HepG2 (cell line): ENCODE data around the gene PRMT7. TPM values are rescaled to one million over a fixed set of nuclear protein-coding genes. Genes with fewer than 3 reads are reported as not detected.
A peak's percentile ranks its signal among the peaks of the same experiment; 100 is the strongest.

Experiments used
- EED ChIP-seq: sonication (generic); formaldehyde crosslinking; IDR thresholded peaks from 2 replicates; pipeline ENCODE4 v1.5.0; 2020; ENCODE audit warnings: mild to moderate bottlenecking, missing genetic modification reagents
- FOXP1 ChIP-seq, 2 experiments: fragments of 450-650 bp in 1 of 2; IDR thresholded peaks; 2 replicates each; pipeline ENCODE4 v1.6.1; 2017 to 2018; ENCODE audit warnings: antibody characterized with exemption in 1 of 2
- HES4 ChIP-seq: sonication (generic); formaldehyde crosslinking; IDR thresholded peaks from 2 replicates; pipeline ENCODE4 v1.9.0; 2021; ENCODE audit warnings: mild to moderate bottlenecking, missing genetic modification reagents, borderline replicate concordance
- HNF4G ChIP-seq, 2 experiments: sonication (generic) in 1 of 2; formaldehyde crosslinking in 1 of 2; IDR thresholded peaks; 2 replicates each; pipeline versions ENCODE4 v1.4.0 to v1.6.1; 2011 to 2020; ENCODE audit warnings: borderline replicate concordance in 2 of 2, low read depth in 2 of 2, mild to moderate bottlenecking in 2 of 2, low read length in 1 of 2, missing genetic modification reagents in 1 of 2, moderate library complexity in 1 of 2
- SNAI1 ChIP-seq: sonication (generic); formaldehyde crosslinking; IDR thresholded peaks from 2 replicates; pipeline ENCODE4 v1.5.0; 2020; ENCODE audit warnings: mild to moderate bottlenecking, missing genetic modification reagents, borderline replicate concordance
- ZFP41 ChIP-seq: sonication (generic); formaldehyde crosslinking; IDR thresholded peaks from 2 replicates; pipeline ENCODE4 v1.4.0; 2020; ENCODE audit warnings: mild to moderate bottlenecking, missing genetic modification reagents, borderline replicate concordance
- ZNF382 ChIP-seq: sonication (generic); formaldehyde crosslinking; IDR thresholded peaks from 2 replicates; pipeline ENCODE4 v1.5.0; 2020; ENCODE audit warnings: missing genetic modification reagents, mild to moderate bottlenecking, borderline replicate concordance
- ZNF577 ChIP-seq: sonication (generic); formaldehyde crosslinking; IDR thresholded peaks from 2 replicates; pipeline ENCODE4 v1.4.0; 2020; ENCODE audit warnings: mild to moderate bottlenecking, low read depth, missing genetic modification reagents, borderline replicate concordance
- ZNF720 ChIP-seq: sonication (generic); formaldehyde crosslinking; IDR thresholded peaks from 2 replicates; pipeline ENCODE4 v1.4.0; 2020; ENCODE audit warnings: missing genetic modification reagents
- ZNF770 ChIP-seq: sonication (generic); formaldehyde crosslinking; IDR thresholded peaks from 2 replicates; pipeline ENCODE4 v1.5.0; 2020; ENCODE audit warnings: mild to moderate bottlenecking, missing genetic modification reagents
- polyA plus RNA-seq, 8 experiments: library from polyadenylated mRNA; depleted of rRNA in 3 of 8; stranded (reverse) in 7 of 8; unstranded in 1 of 8; fragments of >200 nt; fragmentation: Illumina TruSeq in 4 of 8; extraction: Trizol in 4 of 8; gene quantifications; 2 replicates each; pipeline versions ENCODE4 v1.2.1 to v1.2.3, GENCODE V29; 2011 to 2016; ENCODE audit warnings: low read depth in 4 of 8, missing spikeins in 1 of 8, mixed read lengths in 1 of 8; ENCODE audit not compliant: insufficient read depth in 1 of 8
- total RNA-seq, 5 experiments: library from RNA; depleted of rRNA; stranded (reverse); fragments of >200 nt; fragmentation: Illumina TruSeq; extraction: Trizol; gene quantifications; 2 replicates each; pipeline ENCODE4 v1.2.3, GENCODE V29; 2016; ENCODE audit warnings: low read depth in 1 of 5
- TF ChIP-seq, protein P1 (sequence below): sonication (generic); formaldehyde crosslinking; IDR thresholded peaks from 2 replicates; pipeline ENCODE4 v1.8.1; 2022; ENCODE audit warnings: mild to moderate bottlenecking, missing genetic modification reagents
- TF ChIP-seq, protein P2 (sequence below): IDR thresholded peaks from 2 replicates; pipeline ENCODE4 v1.4.0; 2020; ENCODE audit warnings: mild to moderate bottlenecking, missing genetic modification reagents

PRMT7 gene
- total and polyA plus RNA-seq, 2 of the 13 experiments (the other 11 are each of a cell fraction or from before 2014, with no cell fraction given): 47.5 to 55.0 TPM

GRCh38 chr16:68332411-68333121 lies 21.7 kb downstream of the PRMT7 start (continued):
- TF ChIP-seq FOXP1 (IDR thresholded peaks at IDR 0.05) (no peak), FOXP1 (CRISPR knock-in tag; IDR thresholded peaks at IDR 0.05) (peak; percentile 28; the same call in 1 of the 2 replicates), HNF4G (IDR thresholded peaks at IDR 0.05; ENCODE audit: borderline replicate concordance, low read depth, low read length) (peak; percentile 80), HNF4G (CRISPR knock-in tag; IDR thresholded peaks at IDR 0.05; ENCODE audit: borderline replicate concordance, low read depth) (no peak), ZNF770 (CRISPR knock-in tag) (peak; percentile 96), SNAI1 (no peak), ZFP41 (no peak), EED (CRISPR knock-in tag) (no peak), ZNF720 (CRISPR knock-in tag) (no peak), HES4 (CRISPR knock-in tag) (no peak), ZNF382 (CRISPR knock-in tag) (no peak), ZNF577 (CRISPR knock-in tag) (no peak)
- TF ChIP-seq, protein P1, sequence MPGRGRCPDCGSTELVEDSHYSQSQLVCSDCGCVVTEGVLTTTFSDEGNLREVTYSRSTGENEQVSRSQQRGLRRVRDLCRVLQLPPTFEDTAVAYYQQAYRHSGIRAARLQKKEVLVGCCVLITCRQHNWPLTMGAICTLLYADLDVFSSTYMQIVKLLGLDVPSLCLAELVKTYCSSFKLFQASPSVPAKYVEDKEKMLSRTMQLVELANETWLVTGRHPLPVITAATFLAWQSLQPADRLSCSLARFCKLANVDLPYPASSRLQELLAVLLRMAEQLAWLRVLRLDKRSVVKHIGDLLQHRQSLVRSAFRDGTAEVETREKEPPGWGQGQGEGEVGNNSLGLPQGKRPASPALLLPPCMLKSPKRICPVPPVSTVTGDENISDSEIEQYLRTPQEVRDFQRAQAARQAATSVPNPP (CRISPR knock-in tag): no peak
- TF ChIP-seq, protein P2, sequence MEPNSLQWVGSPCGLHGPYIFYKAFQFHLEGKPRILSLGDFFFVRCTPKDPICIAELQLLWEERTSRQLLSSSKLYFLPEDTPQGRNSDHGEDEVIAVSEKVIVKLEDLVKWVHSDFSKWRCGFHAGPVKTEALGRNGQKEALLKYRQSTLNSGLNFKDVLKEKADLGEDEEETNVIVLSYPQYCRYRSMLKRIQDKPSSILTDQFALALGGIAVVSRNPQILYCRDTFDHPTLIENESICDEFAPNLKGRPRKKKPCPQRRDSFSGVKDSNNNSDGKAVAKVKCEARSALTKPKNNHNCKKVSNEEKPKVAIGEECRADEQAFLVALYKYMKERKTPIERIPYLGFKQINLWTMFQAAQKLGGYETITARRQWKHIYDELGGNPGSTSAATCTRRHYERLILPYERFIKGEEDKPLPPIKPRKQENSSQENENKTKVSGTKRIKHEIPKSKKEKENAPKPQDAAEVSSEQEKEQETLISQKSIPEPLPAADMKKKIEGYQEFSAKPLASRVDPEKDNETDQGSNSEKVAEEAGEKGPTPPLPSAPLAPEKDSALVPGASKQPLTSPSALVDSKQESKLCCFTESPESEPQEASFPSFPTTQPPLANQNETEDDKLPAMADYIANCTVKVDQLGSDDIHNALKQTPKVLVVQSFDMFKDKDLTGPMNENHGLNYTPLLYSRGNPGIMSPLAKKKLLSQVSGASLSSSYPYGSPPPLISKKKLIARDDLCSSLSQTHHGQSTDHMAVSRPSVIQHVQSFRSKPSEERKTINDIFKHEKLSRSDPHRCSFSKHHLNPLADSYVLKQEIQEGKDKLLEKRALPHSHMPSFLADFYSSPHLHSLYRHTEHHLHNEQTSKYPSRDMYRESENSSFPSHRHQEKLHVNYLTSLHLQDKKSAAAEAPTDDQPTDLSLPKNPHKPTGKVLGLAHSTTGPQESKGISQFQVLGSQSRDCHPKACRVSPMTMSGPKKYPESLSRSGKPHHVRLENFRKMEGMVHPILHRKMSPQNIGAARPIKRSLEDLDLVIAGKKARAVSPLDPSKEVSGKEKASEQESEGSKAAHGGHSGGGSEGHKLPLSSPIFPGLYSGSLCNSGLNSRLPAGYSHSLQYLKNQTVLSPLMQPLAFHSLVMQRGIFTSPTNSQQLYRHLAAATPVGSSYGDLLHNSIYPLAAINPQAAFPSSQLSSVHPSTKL: peak; percentile 42; the same call in 1 of the 2 replicates
